ENCODE measurements around the gene THSD7A. TPM values are rescaled to one million over a fixed set of nuclear protein-coding genes. Genes with fewer than 3 reads are reported as not detected.

Gene THSD7A
- polyA plus RNA-seq, 1 donor (not counting 4 experiments of a cell fraction or from before 2014, with no cell fraction given): not detected

GRCh38 chr7:11767148-11767547 is 64.8 kb downstream of the THSD7A start:
- Histone ChIP-seq H3K4me3 (ENCODE audit: control insufficient read depth in 2 of 3, extremely low read depth in 1 of 3, insufficient read depth in 2 of 3, low read depth in 1 of 3, low read length in 3 of 3) (no peak overlapping the region), H2AFZ (ENCODE audit: control insufficient read depth, low read length) (no peak overlapping the region), H3K4me2 (ENCODE audit: control insufficient read depth, extremely low read depth, insufficient read depth, low read depth, low read length) (no peak overlapping the region), H3K27me3 (ENCODE audit: control insufficient read depth, extremely low read depth, insufficient read depth, low read length) (no peaks in the 10 kb centered on the region), H3K9me3 (ENCODE audit: control insufficient read depth, low read depth, low read length) (no peaks in the 10 kb centered on the region), H4K20me1 (ENCODE audit: control insufficient read depth, extremely low read depth, insufficient read depth, low read length) (no peaks in the 10 kb centered on the region), H3K27ac (ENCODE audit: control insufficient read depth, insufficient read depth, low read length) (no peak overlapping the region), H3K36me3 (ENCODE audit: control insufficient read depth in 2 of 2, extremely low read depth in 1 of 2, insufficient read depth in 2 of 2, low read length in 2 of 2) (no peaks in the 10 kb centered on the region), H3K79me2 (ENCODE audit: control insufficient read depth, insufficient read depth, low read length) (no peaks in the 10 kb centered on the region), H3K9ac (ENCODE audit: control insufficient read depth, extremely low read depth, insufficient read depth, low read length) (no peak overlapping the region), H3K9me1 (ENCODE audit: control insufficient read depth, extremely low read depth, insufficient read depth, low read length) (no peaks in the 10 kb centered on the region), H3K4me1 (ENCODE audit: control insufficient read depth, extremely low read depth, insufficient read depth, low read length) (no peaks in the 10 kb centered on the region)
- TF ChIP-seq EZH2 (IDR thresholded peaks at IDR 0.05; ENCODE audit: low read length) (no peak), CTCF (optimal IDR thresholded peaks at IDR 0.05 in 1 of 3, IDR thresholded peaks at IDR 0.05 in 1 of 3, conservative IDR thresholded peaks at IDR 0.05 in 1 of 3; ENCODE audit: extremely low read depth in 1 of 3, insufficient read depth in 2 of 3, low read length in 3 of 3) (no peak)
- dilution Hi-C loops (cut with MboI; ENCODE audit: extremely low pct_ligation_motif_present, low sequenced_read_pairs): no loop called here
- FAIRE-seq (no peak), DNase-seq (ENCODE audit: low read depth, low spot score) (no peak)

GRCh38 chr7:11760372-11760771 is 71.6 kb downstream of the THSD7A start:
- H3K4me1 ChIP-seq (ENCODE audit: control insufficient read depth, extremely low read depth, insufficient read depth, low read length): no peaks in the 10 kb centered on the region
- H3K4me3 ChIP-seq (ENCODE audit: control insufficient read depth in 2 of 3, extremely low read depth in 1 of 3, insufficient read depth in 2 of 3, low read depth in 1 of 3, low read length in 3 of 3): no peak overlapping the region
- H3K4me2 ChIP-seq (ENCODE audit: control insufficient read depth, extremely low read depth, insufficient read depth, low read depth, low read length): no peak overlapping the region
- dilution Hi-C loops (cut with MboI; ENCODE audit: extremely low pct_ligation_motif_present, low sequenced_read_pairs): no loop called here
- H3K9me3 ChIP-seq (ENCODE audit: control insufficient read depth, low read depth, low read length): no peaks in the 10 kb centered on the region
- H3K27me3 ChIP-seq (ENCODE audit: control insufficient read depth, extremely low read depth, insufficient read depth, low read length): no peaks in the 10 kb centered on the region
- H3K9me1 ChIP-seq (ENCODE audit: control insufficient read depth, extremely low read depth, insufficient read depth, low read length): no peaks in the 10 kb centered on the region
- no peaks in the 10 kb centered on the region for H4K20me1 ChIP-seq (ENCODE audit: control insufficient read depth, extremely low read depth, insufficient read depth, low read length)
- no peak for FAIRE-seq
- no peaks in the 10 kb centered on the region for H3K79me2 ChIP-seq (ENCODE audit: control insufficient read depth, insufficient read depth, low read length)
- no peak for TF ChIP-seq CTCF (optimal IDR thresholded peaks at IDR 0.05 in 1 of 3, IDR thresholded peaks at IDR 0.05 in 1 of 3, conservative IDR thresholded peaks at IDR 0.05 in 1 of 3; ENCODE audit: extremely low read depth in 1 of 3, insufficient read depth in 2 of 3, low read length in 3 of 3)
- no peak for TF ChIP-seq EZH2 (IDR thresholded peaks at IDR 0.05; ENCODE audit: low read length)
- H2AFZ ChIP-seq (ENCODE audit: control insufficient read depth, low read length): no peak overlapping the region
- H3K9ac ChIP-seq (ENCODE audit: control insufficient read depth, extremely low read depth, insufficient read depth, low read length): no peak overlapping the region
- H3K27ac ChIP-seq (ENCODE audit: control insufficient read depth, insufficient read depth, low read length): no peak overlapping the region
- no peak for DNase-seq (ENCODE audit: low read depth, low spot score)
- no peaks in the 10 kb centered on the region for H3K36me3 ChIP-seq (ENCODE audit: control insufficient read depth in 2 of 2, extremely low read depth in 1 of 2, insufficient read depth in 2 of 2, low read length in 2 of 2)

All from keratinocyte (primary cell).